ENCODE data around the gene SEPTIN7. TPM values are rescaled to one million over a fixed set of nuclear protein-coding genes. Genes with fewer than 3 reads are reported as not detected.
A peak's percentile ranks its signal among the peaks of the same experiment; 100 is the strongest.

SEPTIN7 gene
- total and polyA plus RNA-seq, 3 donors from 2014 or later, result 137 to 194 (median 182) TPM

DNA sequence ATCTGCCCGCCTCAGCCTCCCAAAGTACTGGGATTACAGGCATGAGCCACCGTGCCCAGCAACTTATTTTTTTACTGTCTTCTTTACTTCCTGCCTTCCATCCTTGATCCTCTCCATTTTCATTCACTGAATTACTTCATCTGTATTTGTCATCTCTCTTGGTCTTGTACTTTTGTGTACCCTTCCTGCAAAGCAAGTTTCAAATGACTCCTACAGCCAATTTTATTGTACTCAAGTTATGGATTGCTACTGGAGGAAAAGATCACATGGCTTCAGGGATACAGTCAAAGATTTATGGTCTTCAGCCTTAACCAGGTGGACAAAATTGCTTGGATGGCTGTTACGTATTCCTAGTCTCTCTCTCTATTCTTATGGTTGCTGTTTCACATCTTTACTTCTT, 22.6 kb downstream of the SEPTIN7 start:
- WGBS, 2 donors, result 55 to 75% methylated on average over 3 of the region's 3 CpGs
- Histone ChIP-seq H3K27me3 (no peaks in the 10 kb centered on the region), H3K4me1 (peaks cover 9% of the 10 kb centered on the region), H3K4me3 (no peak overlapping the region), H3K27ac (peak overlapping the region in 1 of 2 donors; percentile 37), H3K9me3 (no peaks in the 10 kb centered on the region), H3K36me3 (ENCODE audit: low read depth, missing control alignments) (no peaks in the 10 kb centered on the region)
- TF ChIP-seq POLR2A (IDR thresholded peaks at IDR 0.05), result no peak
- TF ChIP-seq, protein P1, sequence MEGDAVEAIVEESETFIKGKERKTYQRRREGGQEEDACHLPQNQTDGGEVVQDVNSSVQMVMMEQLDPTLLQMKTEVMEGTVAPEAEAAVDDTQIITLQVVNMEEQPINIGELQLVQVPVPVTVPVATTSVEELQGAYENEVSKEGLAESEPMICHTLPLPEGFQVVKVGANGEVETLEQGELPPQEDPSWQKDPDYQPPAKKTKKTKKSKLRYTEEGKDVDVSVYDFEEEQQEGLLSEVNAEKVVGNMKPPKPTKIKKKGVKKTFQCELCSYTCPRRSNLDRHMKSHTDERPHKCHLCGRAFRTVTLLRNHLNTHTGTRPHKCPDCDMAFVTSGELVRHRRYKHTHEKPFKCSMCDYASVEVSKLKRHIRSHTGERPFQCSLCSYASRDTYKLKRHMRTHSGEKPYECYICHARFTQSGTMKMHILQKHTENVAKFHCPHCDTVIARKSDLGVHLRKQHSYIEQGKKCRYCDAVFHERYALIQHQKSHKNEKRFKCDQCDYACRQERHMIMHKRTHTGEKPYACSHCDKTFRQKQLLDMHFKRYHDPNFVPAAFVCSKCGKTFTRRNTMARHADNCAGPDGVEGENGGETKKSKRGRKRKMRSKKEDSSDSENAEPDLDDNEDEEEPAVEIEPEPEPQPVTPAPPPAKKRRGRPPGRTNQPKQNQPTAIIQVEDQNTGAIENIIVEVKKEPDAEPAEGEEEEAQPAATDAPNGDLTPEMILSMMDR (IDR thresholded peaks at IDR 0.05), result no peak
- intact Hi-C loops (cut with DNase I; ENCODE audit: low total_unique reads), result no loop called here
- no peak for DNase-seq

DNA sequence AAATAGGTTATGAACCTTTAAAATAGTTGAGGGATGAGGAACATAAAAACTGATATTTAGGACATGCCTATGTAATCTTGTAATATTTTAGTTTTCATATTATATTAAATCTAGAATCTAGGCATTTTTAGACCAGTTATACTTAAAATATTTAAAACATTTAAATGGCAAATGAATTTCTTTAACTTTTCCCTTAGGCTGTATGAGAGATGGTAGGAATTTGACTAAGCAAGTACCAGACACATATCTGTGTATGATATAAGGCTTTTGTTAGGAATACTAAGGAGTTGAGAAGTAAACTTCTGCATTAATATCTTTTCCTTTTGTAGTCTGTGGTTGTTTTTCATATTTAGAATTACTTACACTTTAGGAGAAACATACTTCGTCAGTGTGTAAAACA, 25.1 kb downstream of the SEPTIN7 start:
- WGBS, 2 donors, result 82 to 95% methylated on average over 1 of the region's 1 CpG
- no peaks in the 10 kb centered on the region for H3K27me3 ChIP-seq
- H3K27ac ChIP-seq, result no peak overlapping the region
- DNase-seq, result no peak
- H3K36me3 ChIP-seq (ENCODE audit: low read depth, missing control alignments), result no peaks in the 10 kb centered on the region
- no peak overlapping the region for H3K4me3 ChIP-seq
- H3K4me1 ChIP-seq, result peaks cover 9% of the 10 kb centered on the region
- TF ChIP-seq, protein P1 (IDR thresholded peaks at IDR 0.05), result no peak
- TF ChIP-seq POLR2A (IDR thresholded peaks at IDR 0.05), result no peak
- intact Hi-C loops (cut with DNase I; ENCODE audit: low total_unique reads), result no loop called here
- H3K9me3 ChIP-seq, result no peaks in the 10 kb centered on the region

DNA sequence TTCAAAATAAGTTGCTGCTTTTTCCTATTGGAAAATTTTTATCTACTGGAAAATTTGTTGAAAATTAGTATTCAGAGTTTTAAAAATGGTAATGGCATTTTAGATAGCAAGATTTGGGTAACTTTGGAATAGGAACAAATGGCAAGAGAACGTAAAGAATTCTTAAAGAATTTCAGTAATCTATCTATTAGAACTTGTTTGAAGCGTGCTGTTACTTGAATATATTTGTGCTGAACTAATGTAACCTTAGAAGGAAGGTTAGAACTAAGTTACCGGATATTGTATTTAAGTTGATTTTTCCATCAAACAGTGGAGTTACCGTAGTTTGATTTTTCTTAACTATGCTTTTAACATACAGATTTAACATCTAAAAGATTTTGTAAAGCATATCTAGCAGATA, 25.9 kb downstream of the SEPTIN7 start:
- Histone ChIP-seq H3K36me3 (ENCODE audit: low read depth, missing control alignments) (no peaks in the 10 kb centered on the region), H3K4me1 (peaks cover 11% of the 10 kb centered on the region), H3K4me3 (no peak overlapping the region), H3K27me3 (no peaks in the 10 kb centered on the region), H3K27ac (no peak overlapping the region), H3K9me3 (no peaks in the 10 kb centered on the region)
- intact Hi-C loops (cut with DNase I; ENCODE audit: low total_unique reads), result no loop called here
- no peak for DNase-seq
- TF ChIP-seq, protein P1 (IDR thresholded peaks at IDR 0.05), result no peak
- no peak for TF ChIP-seq POLR2A (IDR thresholded peaks at IDR 0.05)
- WGBS, 2 donors, result 77 to 88% methylated on average over 4 of the region's 4 CpGs

DNA sequence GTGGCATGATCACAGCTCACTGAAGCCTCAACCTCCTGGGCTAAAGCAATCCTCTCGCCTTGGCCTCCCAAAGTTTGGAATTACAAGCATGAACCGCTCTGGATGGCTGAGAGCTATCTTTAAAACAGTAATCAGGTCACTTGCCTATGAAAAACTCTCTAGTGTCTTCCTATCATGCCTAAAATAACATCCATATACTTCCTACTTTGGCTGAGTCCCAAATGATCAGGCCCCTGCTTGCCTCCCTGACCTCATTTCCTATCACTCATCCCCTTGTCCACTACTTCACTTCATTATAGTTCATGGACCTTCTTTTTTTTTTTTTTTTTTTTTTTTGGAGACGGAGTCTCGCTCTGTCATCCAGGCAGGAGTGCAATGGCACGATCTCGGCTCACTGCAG, 28.0 kb downstream of the SEPTIN7 start:
- intact Hi-C loops (cut with DNase I; ENCODE audit: low total_unique reads), result no loop called here
- no peak overlapping the region for H3K4me3 ChIP-seq
- DNase-seq, result no peak
- H3K27me3 ChIP-seq, result no peaks in the 10 kb centered on the region
- TF ChIP-seq, protein P1 (IDR thresholded peaks at IDR 0.05), result no peak
- TF ChIP-seq POLR2A (IDR thresholded peaks at IDR 0.05), result no peak
- H3K36me3 ChIP-seq (ENCODE audit: low read depth, missing control alignments), result no peaks in the 10 kb centered on the region
- H3K9me3 ChIP-seq, result no peaks in the 10 kb centered on the region
- WGBS, 2 donors, result 92 to 94% methylated on average over 6 of the region's 6 CpGs
- no peak overlapping the region for H3K27ac ChIP-seq
- H3K4me1 ChIP-seq, result peaks cover 12% of the 10 kb centered on the region

DNA sequence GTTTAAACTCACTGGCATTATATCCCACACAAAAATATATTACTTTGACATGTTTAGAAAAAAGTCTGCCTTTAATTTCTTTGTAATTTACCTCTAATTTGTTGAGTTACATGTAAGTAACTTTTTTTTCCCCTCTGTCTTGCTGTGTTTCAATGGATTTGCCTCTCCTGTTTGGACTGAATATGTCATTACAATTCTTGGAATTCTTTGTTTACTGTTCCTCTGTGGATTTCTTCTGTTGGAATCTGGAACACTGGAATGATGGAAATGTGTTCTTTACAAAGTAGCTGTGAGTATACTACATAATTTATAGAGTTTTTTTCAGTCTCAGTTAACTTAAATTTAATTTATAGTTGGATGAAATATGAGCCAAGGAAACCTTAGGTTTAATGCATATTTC, 30.4 kb downstream of the SEPTIN7 start:
- no peak for DNase-seq
- no peaks in the 10 kb centered on the region for H3K9me3 ChIP-seq
- intact Hi-C loops (cut with DNase I; ENCODE audit: low total_unique reads), result no loop called here
- TF ChIP-seq, protein P1 (IDR thresholded peaks at IDR 0.05), result no peak
- no peak for TF ChIP-seq POLR2A (IDR thresholded peaks at IDR 0.05)
- no peaks in the 10 kb centered on the region for H3K36me3 ChIP-seq (ENCODE audit: low read depth, missing control alignments)
- peaks cover 7% of the 10 kb centered on the region for H3K4me1 ChIP-seq
- no peak overlapping the region for H3K4me3 ChIP-seq
- no peaks in the 10 kb centered on the region for H3K27me3 ChIP-seq
- no peak overlapping the region for H3K27ac ChIP-seq
